MV-4-11 (cell line): ENCODE results near the gene FAAP100.

Experiments
- DNase-seq: peaks from one replicate; lab custom pipeline; 2025; lab: John Stamatoyannopoulos, UW

The FAAP100 gene

DNA sequence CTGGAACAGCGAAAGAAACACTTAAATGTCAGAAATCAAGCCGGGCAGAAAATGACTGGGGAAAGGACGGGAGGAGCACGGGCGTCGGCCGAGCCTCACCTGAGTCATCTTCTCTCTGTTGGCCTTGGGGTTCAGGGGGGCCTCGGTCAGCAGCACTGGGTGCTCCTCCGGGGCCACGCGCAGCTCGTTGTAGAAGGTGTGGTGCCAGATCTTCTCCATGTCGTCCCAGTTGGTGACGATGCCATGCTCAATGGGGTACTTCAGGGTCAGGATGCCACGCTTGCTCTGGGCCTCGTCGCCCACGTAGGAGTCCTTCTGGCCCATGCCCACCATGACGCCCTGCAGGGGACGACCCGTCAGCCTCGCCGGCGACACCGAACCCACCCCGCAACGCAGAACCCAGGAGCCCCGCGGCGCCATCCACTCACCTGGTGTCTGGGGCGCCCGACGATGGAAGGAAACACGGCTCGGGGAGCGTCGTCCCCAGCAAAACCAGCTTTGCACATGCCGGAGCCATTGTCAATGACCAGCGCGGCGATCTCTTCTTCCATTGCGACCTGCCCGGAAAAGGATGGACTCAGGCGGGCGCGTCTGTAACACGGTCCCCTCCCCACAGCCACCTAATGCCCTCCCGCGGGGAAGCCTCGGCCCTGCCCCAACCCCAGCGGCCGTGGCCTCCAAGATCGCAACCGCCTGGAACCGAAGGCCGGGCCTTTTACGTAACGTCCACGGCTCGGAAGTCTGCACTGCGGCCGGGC is 40.2 kb downstream of the FAAP100 start:
- no peak for DNase-seq

DNA sequence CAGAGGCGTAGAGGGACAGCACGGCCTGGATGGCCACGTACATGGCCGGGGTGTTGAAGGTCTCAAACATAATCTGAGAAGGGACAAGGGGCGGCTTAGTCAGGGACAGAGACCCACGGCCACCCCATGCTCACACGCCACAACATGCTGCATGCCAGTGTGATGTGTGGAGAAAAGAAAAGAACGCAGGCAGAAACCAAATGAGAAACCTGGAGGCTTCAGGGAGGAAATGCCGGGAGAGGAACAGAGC is 40.7 kb downstream of the FAAP100 start:
- no peak for DNase-seq

DNA sequence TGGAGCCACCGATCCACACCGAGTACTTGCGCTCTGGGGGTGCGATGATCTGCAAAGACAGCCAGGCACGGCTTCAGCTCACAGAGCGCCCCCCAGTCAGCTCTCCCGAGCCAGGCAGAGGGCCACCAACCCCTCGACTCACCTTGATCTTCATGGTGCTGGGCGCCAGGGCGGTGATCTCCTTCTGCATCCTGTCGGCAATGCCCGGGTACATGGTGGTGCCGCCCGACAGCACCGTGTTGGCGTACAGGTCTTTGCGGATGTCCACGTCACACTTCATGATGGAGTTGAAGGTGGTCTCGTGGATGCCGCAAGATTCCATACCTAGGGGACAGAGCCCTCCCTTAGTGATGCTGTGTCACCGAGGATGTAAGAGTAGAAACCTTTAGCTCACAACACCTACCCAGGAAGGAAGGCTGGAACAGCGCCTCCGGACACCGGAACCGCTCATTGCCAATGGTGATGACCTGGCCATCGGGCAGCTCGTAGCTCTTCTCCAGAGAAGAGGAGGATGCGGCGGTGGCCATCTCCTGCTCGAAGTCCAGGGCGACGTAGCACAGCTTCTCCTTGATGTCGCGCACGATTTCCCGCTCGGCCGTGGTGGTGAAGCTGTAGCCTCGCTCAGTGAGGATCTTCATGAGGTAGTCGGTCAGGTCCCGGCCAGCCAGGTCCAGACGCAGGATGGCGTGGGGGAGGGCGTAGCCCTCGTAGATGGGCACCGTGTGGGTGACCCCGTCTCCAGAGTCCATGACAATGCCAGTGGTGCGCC is 41.2 kb downstream of the FAAP100 start:
- DNase-seq = no peak

GRCh38 chr17:81509972-81510784 is 42.0 kb downstream of the FAAP100 start:
- DNase-seq = no peak

- peak; percentile 57 for DNase-seq
These were observed 42.8 kb downstream of the FAAP100 start for GRCh38 chr17:81509207-81509971.

GRCh38 chr17:81508639-81509206 is 43.4 kb downstream of the FAAP100 start:
- DNase-seq = peak; percentile 46

GRCh38 chr17:81503619-81504018 is 48.5 kb downstream of the FAAP100 start:
- DNase-seq = no peak

DNA sequence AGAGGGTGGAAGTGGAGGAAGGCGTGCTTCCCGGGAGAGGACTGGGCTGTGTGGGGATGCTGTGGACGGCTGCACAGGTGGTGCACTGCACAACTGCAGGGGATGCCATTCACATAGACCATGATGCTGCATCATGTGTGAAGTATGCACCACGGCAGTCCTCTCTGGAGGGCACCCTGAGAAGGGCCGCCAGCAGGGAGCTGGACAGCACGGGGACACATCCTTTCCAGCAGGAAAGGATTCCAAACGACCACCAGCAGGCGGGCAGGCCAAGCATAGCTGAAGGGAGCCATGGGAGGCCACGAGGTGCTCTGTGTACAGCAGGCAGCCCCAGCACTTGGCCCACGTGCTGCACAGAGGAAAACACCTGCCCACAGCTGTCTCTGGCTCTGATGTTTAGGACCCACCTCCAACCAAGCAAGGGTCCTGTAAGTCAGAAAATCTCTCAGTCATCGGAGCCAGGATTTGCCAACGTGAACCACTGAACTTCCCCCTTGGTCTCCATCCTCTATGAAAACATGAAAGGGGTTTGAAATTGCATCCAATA is 49.6 kb downstream of the FAAP100 start:
- no peak for DNase-seq

- no peak for DNase-seq
These were observed 52.1 kb downstream of the FAAP100 start for GRCh38 chr17:81500047-81500446.

DNA sequence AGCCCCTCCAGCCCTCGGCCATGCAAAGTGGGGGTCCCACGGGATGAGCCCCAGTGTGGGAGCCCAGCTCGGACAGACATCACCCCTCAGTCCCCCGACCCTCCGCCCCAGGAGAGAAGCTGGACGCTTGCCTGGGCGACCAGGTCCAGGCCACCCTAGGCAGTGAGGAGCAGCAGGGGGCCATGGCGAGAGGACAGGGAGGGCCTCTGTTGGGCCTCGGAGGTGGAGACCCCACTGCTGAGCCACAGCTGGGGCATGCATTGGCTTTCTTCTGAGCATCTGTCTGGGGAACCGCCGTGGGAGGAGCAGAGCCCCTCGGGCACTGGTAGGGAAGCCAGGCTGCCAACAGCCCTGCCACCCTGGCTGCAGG is 52.6 kb downstream of the FAAP100 start:
- DNase-seq = no peak

GRCh38 chr17:81498953-81499600 is 53.1 kb downstream of the FAAP100 start:
- no peak for DNase-seq

- DNase-seq = no peak
These were observed 57.4 kb downstream of the FAAP100 start for GRCh38 chr17:81494626-81495377.

GRCh38 chr17:81493198-81494038 is 58.7 kb downstream of the FAAP100 start:
- DNase-seq = no peak

GRCh38 chr17:81492706-81493105 is 59.4 kb downstream of the FAAP100 start:
- no peak for DNase-seq

DNA sequence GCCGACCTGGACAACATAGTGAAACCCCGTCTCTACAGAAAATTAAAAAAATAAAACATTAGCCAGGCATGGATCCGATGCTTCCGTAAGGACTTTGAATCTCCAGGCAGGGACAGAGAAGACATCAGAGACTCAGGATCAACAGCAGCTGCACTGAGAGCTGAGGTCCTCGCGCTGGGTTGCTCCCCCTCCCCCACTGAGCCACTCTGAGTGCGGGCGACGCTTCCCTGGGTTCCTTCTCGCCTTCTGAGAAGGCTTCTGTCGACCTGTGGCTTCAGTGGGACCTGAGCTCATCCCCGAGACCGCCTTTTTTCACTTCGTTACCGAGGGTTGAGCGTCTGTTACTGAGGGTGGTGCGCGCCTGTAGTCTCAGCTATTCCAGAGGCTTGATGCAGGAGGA is 60.0 kb downstream of the FAAP100 start:
- DNase-seq = no peak

- no peak for DNase-seq
These were observed 60.4 kb downstream of the FAAP100 start for GRCh38 chr17:81491761-81492160.

DNA sequence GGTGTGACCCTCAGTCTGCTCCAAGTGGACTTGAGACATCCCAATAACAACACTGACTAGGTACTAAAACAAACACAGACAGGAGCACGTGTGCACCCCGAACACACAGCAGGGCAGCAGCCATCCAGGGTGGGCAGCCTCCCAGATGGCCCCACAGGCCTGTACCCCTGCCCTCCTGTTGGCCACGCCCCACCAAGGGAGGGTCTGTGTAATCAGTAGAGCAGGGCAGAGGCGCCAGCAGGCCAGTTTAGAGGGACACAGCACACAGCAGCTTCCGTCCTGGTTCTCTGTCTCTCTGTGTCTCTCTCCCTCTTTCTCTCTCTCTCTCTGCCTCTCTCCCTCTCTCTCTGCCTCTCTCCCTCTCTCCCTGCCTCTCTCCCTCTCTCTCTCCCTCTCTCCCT is 61.0 kb downstream of the FAAP100 start:
- DNase-seq = no peak

GRCh38 chr17:81489998-81490992 is 61.9 kb downstream of the FAAP100 start:
- DNase-seq = no peak
